WERI-Rb-1 (cell line): ENCODE data around the gene GDNF.
A peak's percentile ranks its signal among the peaks of the same experiment; 100 is the strongest.

Experiments used
- DNase-seq: peaks from one replicate; pipeline ENCODE4 v3.0.0-alpha.2; 2020
- H3K27ac ChIP-seq: fragments of 250-450 bp; sonication (Bioruptor Pico); 2 replicates; pipeline ENCODE4 v1.5.1; 2020; ENCODE audit warnings: mild to moderate bottlenecking, moderate library complexity
- H3K27me3 ChIP-seq: fragments of 250-450 bp; sonication (Bioruptor Pico); 2 replicates; pipeline ENCODE4 v1.5.1; 2021; ENCODE audit warnings: mild to moderate bottlenecking, low read depth, moderate library complexity; ENCODE audit not compliant: insufficient read depth, severe bottlenecking
- H3K36me3 ChIP-seq: fragments of 250-450 bp; sonication (Bioruptor Pico); 2 replicates; pipeline ENCODE4 v1.5.1; 2020; ENCODE audit warnings: mild to moderate bottlenecking, moderate library complexity
- H3K4me3 ChIP-seq: 2 replicates; pipeline ENCODE4 v1.5.1; 2011; ENCODE audit warnings: low read depth, mild to moderate bottlenecking, control low read depth, low read length
- H3K9me3 ChIP-seq: fragments of 250-450 bp; sonication (Bioruptor Pico); 2 replicates; pipeline ENCODE4 v1.5.1; 2021; ENCODE audit warnings: mild to moderate bottlenecking, moderate library complexity; ENCODE audit not compliant: severe bottlenecking
- CTCF ChIP-seq: IDR thresholded peaks from 2 replicates; pipeline ENCODE4 v1.5.1; 2011; ENCODE audit warnings: low read depth, mild to moderate bottlenecking, control low read depth, inconsistent platforms, low read length

The GDNF gene

GRCh38 chr5:37857696-37858095, 17.9 kb upstream of the GDNF start:
- Histone ChIP-seq H3K36me3 (no peaks in the 10 kb centered on the region), H3K27ac (no peak overlapping the region), H3K4me3 (no peak overlapping the region), H3K27me3 (no peaks in the 10 kb centered on the region), H3K9me3 (peaks cover 4% of the 10 kb centered on the region)
- DNase-seq: no peak
- no peak for TF ChIP-seq CTCF

- Histone ChIP-seq H3K27me3 (no peaks in the 10 kb centered on the region), H3K4me3 (no peak overlapping the region), H3K36me3 (no peaks in the 10 kb centered on the region), H3K9me3 (peaks cover 4% of the 10 kb centered on the region), H3K27ac (no peak overlapping the region)
- no peak for TF ChIP-seq CTCF
- no peak for DNase-seq
Measured at GRCh38 chr5:37855438-37855837, 15.6 kb upstream of the GDNF start.

GRCh38 chr5:37851305-37851704, 11.5 kb upstream of the GDNF start:
- Histone ChIP-seq H3K36me3 (no peaks in the 10 kb centered on the region), H3K27ac (no peak overlapping the region), H3K4me3 (no peak overlapping the region), H3K27me3 (no peaks in the 10 kb centered on the region), H3K9me3 (peaks cover 4% of the 10 kb centered on the region)
- no peak for TF ChIP-seq CTCF
- DNase-seq: no peak

- H3K36me3 ChIP-seq: no peaks in the 10 kb centered on the region
- no peak for TF ChIP-seq CTCF
- DNase-seq: no peak
Measured at GRCh38 chr5:37850226-37850865, 10.5 kb upstream of the GDNF start.

GRCh38 chr5:37849641-37850040, 9.8 kb upstream of the GDNF start:
- Histone ChIP-seq H3K9me3 (peaks cover 4% of the 10 kb centered on the region), H3K27me3 (no peaks in the 10 kb centered on the region), H3K36me3 (no peaks in the 10 kb centered on the region), H3K27ac (no peak overlapping the region), H3K4me3 (no peak overlapping the region)
- no peak for DNase-seq
- TF ChIP-seq CTCF: no peak

More at GRCh38 chr5:37850226-37850865, 10.5 kb upstream of the GDNF start:
- H3K9me3 ChIP-seq: peaks cover 4% of the 10 kb centered on the region
- no peak overlapping the region for H3K4me3 ChIP-seq
- no peaks in the 10 kb centered on the region for H3K27me3 ChIP-seq
- H3K27ac ChIP-seq: no peak overlapping the region

- no peak for TF ChIP-seq CTCF
- Histone ChIP-seq H3K36me3 (no peaks in the 10 kb centered on the region), H3K9me3 (no peaks in the 10 kb centered on the region), H3K27ac (peak overlapping the region; percentile 48), H3K4me3 (no peak overlapping the region), H3K27me3 (no peaks in the 10 kb centered on the region)
- DNase-seq: peak; percentile 52
Measured at GRCh38 chr5:37847978-37848425, 8.2 kb upstream of the GDNF start.
